COR-L47 (cell line): ENCODE measurements around the gene RFTN1.
A peak's percentile ranks its signal among the peaks of the same experiment; 100 is the strongest.

Source experiments
- DNase-seq: peaks from one replicate; lab custom pipeline; 2025; lab: John Stamatoyannopoulos, UW

The RFTN1 gene

DNA sequence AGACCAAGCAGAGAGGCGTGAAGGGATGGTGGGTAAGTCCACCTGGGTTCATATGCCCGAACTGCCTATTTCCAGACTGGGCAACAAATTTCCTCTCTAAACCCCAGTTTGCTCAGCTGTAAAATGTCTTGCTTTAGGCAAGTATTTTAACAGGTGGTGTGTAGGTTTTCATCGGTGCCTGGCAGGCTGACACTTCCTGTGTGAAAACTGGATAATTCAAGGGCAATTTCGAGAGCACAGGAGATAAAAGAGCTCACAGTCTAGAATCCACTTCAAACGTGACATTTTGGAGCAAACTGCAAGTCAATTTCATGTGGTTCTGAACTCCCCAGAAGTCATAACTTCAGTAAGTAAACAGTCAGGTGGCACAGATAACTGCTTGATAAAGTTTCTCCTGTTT, 136.3 kb downstream of the RFTN1 start:
- no peak for DNase-seq

DNA sequence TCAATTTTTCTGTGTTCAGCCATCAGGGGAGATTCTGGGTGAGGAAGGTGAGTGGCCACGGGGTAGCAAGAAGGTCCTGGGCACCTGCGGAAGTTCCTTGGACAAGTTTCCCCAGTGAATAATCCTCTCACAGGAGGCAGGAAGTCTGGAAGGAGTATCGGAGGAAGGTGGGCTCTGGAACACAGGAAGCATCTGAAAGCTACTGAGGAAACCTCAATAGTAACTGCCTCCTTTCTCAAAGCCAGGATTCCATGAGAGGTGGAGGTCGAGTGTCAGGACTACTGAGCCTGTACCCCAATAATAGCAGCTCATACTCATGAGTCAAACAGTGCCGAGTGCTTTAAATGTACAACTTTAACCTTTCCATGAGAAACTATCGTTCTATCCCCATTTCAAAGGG, 137.6 kb downstream of the RFTN1 start:
- DNase-seq, result no peak

DNA sequence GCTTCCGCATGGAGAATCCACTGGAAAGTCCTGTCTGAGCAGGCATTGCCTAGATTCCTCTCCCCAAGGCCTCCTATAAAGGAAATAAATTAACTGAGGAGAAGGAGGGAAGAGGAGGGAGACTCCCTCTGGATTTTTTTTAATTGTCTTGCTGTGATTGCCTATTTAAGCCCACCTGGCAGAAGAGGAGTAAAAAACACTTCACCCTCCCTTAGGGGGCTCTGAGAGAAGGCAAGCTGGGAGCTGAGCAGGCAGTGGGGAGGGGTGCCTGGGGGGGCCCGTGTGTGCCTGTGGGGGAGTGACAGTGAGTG, 138.6 kb downstream of the RFTN1 start:
- no peak for DNase-seq

DNA sequence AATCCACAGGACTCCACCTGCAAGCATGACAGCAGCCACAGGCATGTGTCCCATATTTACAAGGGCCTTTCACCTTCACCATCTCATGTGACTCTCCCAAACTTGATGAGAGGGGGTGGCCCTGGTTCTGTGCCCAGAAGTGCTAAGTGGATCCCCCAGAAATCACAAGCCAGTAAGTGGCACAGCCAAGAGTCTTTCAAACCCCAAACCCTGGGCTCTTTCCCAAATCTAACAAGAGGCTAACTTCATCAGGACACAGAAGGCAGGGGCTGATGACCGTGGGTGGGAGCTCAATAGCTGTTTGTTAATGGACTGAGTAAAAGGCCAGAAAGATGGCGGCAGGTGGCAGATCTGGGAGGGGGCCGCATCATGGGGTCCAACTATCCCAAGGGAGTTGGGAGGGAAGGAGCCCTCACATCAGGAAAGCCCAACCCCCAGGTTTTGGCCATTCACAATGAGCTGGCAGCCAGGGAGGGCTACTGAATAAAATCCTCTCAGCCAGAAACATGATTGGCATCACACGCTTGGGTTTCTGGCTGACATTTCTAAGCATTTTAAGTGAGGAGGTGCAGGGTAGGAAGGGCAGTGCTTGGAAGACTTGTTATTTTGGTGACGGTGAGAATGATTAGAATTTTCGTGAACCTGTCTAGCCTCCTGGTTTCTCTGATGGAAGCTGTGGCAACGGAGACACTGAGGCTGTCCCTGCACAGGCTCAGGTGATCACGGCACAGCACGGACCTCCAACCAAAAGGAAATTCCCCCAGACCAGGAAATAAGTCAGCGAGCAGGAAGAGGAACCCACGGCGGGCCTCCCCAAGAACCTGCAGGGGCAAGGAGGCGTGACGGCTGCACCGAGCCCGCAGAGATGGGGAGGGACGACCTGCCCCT, 139.2 kb downstream of the RFTN1 start:
- DNase-seq, result no peak

DNA sequence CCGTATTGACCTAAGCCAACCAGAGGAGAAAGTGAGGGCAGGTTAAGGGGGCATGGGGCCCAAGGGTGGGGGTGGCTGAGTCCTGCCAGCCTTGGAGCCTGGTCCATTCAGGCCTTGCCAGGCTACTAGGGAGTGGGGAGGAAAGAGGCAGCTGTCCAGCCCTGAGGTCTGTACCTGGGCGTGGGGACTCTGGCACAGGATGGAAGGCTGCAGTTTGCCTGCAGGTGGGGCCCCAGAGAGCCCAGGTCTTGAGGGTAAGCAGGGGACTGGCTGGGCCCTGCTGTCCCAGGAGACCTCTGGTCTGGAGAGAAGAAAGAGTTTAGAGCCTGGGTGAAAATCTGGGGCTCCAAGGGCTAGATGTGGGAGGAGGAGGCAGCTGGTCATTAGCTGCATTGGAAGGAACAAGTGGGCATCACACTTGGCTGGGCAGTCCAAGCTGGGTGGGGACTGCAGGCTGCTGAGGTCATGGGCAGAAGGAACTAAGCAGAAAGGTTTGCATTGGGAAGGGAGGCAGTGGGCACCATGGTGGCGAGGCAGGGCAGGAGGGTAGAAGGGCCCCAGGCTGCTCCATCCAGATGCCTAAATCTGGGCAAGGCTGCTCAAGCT, 140.1 kb downstream of the RFTN1 start:
- no peak for DNase-seq

DNA sequence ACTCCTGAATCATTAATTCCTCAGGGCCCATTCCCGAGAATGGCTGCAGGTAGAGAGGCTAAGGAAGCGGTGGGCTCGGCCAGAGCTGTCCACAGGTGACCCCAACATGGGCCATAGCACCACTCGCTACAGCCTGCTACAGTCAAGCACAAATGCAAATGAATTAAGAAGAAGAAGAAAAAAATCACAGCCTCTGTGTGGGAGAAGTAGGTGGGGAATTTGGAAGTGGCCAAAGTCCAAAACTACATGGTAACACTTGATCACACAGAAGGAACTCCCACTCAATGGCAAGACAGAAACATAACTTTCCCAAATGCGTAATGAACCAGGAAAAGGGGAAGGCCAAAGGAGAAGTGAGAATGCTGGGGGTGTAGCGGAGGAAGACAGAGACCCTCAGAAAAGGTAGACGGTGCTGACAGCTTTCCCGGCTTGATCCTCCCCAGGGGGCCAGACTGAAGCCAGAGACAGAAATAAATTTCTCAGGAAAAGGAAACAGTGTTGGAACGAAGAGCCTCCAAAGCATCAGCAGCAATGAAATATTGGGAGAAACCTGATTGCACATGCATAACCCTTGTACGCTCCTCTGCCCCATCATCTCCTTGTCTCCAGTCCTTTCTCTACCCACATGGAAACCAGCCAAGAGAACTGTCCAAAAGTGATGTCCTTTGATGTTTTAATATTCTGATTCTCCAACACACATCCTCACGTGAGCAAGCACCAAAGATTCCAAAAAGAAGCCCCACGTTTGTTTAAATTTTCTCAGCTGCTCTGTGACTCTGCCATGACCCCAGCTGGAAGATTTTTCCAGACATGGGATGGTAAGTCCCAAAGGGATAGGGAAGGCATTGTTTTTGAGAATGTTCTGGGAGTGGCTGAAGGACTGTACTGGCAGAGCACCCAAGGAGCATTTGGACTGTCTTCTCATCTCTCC, 140.9 kb downstream of the RFTN1 start:
- no peak for DNase-seq

DNA sequence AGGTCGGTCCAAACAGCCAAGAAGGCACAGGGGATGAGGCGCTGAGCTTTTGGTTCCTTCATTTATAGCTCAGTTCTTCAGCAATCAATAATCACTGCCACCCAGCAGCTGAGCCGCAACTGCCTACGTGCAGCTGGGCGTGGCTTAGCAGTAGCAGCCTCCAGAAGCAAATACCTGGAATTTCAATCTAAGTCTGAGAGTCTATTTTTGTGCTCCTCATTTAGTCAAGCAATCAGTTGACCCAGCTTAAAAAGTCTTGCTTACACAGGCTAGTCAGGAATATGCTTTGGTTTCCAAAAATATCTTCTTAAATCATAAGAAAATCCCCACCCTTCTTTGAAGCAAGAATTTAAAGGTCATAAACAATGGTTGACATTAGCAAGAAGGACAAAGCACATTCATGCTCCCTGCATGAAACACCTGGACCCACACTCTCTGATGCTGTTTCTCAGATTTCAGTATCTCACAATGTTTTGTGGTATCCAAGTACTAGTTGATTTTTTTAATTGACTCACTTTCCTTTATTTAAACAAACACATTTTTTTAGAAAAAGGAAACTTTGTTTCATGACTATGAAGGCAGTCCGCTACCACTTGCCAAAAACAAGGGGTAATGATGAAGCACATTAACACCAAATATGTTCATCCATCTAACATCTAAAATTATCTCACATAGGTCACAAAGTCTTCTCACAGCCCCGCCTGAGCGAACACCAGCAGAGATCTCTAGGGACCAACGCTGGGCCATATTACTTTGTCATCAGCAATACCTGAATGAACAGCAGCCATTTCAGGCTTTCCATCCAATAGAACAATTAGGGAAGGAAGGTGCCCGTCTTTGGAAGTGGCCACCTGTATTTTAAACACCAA, 142.4 kb downstream of the RFTN1 start:
- peak; percentile 15 for DNase-seq

DNA sequence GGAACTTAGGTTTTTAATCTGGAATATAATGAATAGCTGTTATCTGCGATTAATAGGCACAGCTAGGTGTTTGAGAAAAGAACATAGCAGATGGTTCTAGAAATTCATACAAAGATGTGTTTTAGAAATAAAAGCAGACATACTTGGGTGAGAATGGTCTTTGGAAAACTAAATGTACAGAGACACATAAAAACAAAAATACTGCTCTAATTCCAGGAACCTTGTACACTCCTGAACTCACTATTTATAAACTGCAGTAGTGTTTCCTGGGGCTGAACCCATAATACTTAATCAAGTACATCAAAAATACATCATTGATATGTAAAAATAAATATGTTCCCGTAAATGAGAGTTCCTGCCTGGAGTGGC, 143.0 kb downstream of the RFTN1 start:
- DNase-seq, result no peak

DNA sequence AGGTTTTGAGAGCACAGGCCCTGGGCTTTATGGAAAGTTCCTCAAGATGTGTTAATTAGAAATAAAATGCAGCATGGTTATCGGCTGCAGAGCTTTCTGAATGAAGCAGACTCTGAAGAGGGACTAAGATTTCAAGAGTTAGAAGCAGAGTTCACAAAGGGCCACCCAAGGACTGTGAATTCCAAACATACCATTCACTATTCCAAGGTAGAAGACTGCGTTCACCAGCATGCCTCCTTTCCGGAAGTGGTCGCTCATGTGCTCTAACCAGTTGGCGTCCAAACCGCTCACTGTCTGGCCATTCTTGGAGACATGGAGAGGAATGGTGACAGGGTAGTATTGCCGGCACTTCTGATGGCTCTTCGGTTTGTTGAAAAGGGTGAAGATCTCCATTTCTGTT, 143.6 kb downstream of the RFTN1 start:
- no peak for DNase-seq

DNA sequence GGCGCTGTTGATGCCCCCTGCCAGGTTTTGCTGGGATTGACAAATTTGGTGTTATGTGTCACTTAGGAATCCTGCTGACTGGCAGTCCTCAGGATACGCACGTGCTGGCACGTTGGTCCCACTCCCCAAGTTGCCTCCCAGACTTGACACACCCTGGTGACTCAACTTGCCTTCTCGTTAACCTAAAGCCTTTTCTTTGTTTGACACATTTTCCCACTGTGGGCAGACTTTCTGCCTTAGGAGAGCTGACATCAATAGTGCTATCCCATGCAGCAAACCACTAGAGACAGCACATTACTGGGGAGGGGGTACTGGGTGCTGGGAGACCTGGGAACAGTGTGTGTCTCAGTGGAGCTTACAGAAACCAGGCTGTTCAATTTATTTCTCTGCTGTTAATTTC, 144.2 kb downstream of the RFTN1 start:
- DNase-seq, result no peak

DNA sequence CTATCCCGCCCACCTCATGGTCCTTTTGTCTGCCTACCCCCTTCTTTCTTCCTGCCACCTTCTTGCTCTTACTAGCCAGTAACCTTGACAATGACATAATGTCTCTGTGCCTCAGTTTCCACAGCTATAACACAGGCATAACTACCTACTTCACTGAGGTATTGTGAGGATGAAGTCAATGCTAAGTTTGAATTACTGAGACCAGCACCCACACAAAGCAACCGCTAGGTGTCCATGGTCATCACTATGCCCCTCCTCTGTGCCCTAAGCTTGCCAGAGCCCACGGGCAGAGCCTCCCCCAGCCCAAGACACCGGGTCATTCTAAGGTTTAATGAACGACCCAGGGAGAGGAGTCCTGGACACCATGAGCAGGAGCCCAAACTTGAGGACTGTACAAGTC, 146.9 kb downstream of the RFTN1 start:
- no peak for DNase-seq

DNA sequence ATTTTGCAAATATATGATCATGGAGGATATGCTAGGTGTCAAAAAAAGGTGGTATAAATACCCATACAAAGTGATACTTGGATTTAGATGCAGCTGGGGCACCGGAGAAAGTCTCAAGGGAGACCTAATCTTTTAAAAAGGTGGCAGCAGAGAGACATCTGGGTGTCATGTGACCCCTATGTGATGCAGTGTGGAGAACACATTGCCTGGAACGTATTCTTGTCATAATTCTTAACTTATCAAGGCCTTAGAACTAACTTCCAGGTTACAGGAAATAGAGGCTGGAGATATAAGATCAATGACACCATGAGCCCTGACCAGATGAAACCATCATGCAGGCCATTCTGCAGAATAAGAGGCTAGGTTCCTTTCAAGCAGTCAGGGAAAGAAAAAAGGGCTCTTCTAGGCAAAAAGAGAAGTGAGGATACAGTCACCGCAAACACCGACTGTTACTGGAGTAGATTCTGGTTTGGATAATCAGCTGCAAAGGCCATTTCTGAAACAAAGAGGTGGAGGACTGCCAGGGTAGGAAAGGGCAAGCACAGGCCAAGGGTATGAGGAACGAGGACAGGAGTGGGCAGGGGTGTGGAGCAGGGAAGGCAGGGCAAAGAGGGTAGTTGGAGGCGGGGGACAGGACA, 147.9 kb downstream of the RFTN1 start:
- no peak for DNase-seq

DNA sequence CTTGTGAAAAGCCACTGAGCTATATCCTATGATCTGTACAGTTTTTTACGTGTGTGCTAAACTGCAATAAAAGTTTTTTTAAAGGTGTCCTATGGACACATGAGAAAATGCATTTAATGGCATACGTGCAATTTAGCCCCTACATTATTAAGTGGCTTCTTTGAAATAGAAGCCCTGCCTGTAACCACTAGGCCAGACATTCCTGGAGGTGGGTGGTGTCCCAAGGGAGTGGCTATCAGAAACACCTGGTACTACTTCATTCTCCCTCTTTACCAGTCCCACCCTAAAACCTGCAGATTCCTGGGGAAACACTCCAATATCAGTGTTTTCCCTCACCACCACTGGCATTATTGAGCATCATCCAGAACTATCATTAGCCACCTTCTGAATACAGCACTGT, 148.5 kb downstream of the RFTN1 start:
- DNase-seq, result no peak

DNA sequence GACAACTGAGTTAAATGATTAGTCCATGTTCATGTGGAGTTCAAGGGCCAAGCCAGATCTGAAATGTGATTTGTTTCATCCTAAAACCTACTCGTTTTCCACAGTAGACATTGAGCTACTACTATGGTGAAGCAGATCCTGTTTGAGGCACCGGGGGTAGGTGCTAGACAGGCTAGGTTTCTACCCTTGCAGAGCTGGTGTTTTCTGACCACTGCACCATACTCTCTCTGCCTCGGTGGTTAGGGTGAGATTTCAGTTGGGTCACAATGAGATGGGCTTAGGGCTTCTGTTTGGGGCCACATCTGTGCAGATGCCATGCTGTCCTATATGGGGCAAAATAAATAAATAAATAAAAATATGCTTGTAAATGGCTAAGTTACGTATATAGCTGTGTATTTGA, 149.2 kb downstream of the RFTN1 start:
- no peak for DNase-seq

DNA sequence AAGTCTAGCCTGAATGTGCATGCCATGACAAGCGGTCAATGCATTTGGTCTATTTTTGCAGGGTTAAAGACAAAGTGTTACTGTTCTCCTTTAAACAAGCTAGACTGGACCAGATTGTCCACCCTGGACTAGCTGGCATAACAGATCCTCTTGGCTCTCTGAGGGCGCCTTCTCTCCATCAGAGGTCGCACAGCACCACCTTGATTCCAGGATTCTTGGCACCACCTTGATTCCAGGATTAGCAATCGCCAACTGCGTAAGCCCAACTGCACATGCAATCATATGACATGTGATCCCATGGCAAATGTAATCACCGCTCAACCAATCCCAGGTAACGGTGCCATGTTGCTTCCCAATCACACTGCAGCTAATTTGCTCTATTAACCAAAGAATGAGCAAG, 149.9 kb downstream of the RFTN1 start:
- no peak for DNase-seq

DNA sequence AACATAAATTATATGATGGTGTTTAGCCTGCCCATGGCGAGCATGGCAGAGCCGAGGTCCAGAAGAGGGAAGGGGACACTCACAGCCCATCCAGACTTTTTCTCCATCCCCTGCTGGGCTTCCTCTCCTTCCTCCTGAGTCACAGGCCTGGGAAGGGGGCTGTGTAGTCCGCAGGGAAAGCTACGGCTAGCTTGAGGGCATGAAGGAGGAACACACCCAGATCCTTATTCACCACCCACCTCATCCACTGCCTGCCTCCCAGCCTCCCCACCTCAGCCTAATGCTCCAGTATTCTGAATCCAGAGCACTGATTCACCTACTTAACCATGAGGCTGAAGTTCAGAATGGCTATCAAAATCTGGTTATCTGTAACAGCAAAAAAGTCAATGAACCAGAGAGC, 150.7 kb downstream of the RFTN1 start:
- DNase-seq, result no peak

DNA sequence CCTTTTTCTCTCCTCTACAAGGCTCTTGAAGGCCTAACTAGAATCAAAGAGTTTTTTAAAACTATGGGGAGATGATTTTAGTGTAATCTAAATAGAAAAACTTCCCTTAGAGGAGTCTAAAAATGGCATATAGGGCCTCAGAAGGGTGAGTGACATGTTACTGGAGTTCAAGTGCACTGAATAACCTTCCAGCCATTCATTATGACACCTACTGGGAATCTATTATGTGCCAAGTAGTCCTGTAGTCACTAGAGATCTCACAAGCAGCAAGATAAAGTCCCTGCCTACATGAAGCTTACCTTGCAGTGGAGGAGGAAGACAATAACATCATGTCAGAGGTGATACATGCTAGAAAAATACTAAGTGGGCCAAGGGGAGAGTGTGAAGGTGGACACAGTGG, 152.4 kb downstream of the RFTN1 start:
- no peak for DNase-seq

DNA sequence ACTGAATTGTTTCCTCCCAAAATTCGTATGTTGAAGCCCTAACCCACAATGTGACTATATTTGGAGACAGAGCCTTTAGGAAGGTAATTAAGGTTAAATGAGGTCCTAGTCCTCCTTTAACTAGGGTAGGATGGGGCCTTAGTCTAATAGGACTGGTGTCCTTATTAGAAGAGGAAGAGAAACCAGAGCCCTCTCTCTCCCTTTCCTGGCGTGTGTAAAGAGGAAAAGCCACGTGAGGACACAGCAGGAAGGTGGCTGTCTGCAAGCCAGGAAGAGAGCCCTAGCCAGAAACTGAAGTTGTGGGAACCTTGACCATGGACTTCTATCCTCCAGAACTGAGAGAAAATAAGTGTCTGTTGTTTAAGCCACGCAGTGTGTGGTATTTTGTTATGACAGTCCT, 154.2 kb downstream of the RFTN1 start:
- no peak for DNase-seq

DNA sequence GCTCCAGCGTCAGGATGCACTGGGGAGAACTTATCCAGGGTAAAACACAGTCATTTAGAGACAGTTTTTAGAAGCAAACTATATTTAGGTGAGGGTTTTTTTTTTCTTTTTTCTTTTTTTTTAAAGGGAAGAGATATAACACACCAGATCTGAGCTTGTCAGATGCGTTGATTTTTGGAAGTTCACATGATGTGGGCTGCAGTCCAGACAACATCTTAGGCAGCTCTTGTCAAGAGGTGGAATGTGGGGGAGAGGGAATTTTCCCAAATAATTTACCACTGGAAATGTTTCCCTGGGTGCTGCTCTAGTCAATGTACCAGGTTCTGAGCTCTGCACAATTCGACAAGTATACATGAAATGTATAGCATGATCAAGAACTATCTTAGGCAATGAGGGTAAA, 155.2 kb downstream of the RFTN1 start:
- DNase-seq, result no peak

DNA sequence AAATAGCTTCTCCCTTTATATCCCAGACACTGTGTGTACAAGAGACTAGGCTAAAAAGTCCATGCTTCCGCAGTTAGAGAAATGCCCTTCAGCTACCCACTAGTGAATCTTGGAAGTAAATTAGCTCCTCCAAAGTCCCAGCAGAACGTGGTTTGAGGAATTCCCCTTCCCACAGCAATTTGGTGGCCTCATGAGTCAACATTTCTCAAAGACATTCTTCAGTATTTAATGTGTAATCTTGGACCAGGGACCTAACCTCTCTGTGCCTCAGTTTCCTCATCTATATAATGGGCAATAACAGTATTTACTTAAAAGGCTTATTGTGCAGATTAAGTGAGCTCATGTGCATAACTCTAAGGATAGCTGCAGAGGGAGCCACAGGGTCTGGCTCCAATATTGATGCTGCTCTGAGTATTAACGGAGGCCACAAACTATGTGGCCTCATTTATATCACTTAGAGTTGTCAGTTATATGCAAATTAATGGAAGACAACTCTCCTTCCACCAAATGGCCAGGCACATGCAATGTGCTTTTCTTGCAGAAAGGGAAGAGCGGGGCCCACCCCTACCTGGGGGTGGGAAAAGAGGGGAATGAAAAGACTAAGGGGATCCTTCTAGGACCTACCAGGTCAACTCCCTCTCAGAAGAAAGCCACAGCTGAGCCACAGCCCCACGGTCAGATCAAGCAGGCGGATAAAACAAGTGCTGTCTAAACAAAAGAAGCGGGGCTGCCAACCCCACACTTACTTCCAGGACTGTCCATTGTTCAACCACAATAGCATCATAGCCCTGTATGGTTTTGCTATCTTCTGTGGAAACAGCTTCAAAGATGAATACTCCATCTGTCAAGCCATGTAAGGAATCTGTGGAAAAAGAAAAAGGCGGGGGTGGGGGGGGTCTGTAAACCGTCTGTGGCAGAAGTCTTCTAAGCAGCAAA, 156.0 kb downstream of the RFTN1 start:
- no peak for DNase-seq
